Prostate gland (tissue), 2 donors: ENCODE results near the gene MUSTN1.

ENCODE experiments used
- CTCF ChIP-seq, 4 experiments: fragments of 200-600 bp in 2 of 4; fragments of 450-650 bp in 2 of 4; sonication (generic) in 2 of 4; IDR thresholded peaks; 1 replicate in 3 of 4; 2 replicates in 1 of 4; pipeline ENCODE4 v1.5.1; 2016 to 2019; ENCODE audit warnings: antibody characterized with exemption in 4 of 4, mild to moderate bottlenecking in 2 of 4, moderate library complexity in 2 of 4
- POLR2A ChIP-seq: fragments of 450-650 bp; IDR thresholded peaks from one replicate; pipeline ENCODE4 v1.6.1; 2016; ENCODE audit warnings: antibody characterized with exemption, mild to moderate bottlenecking
- POLR2AphosphoS5 ChIP-seq: sonication (generic); formaldehyde crosslinking; IDR thresholded peaks from one replicate; pipeline ENCODE4 v1.6.1; 2017; ENCODE audit warnings: antibody characterized with exemption

GRCh38 chr3:52860424-52860768, 25.6 kb upstream of the MUSTN1 start:
- TF ChIP-seq POLR2A, result no peak
- no peak for TF ChIP-seq CTCF (IDR thresholded peaks at IDR 0.05)
- no peak for TF ChIP-seq POLR2AphosphoS5
